Liver (tissue), 9 donors: ENCODE data around the gene GABRR1. TPM values are rescaled to one million over a fixed set of nuclear protein-coding genes. Genes with fewer than 3 reads are reported as not detected.

ENCODE experiments used
- DNase-seq: peaks from one replicate; pipeline ENCODE4 v3.0.0-alpha.2; 2017; ENCODE audit warnings: low spot score
- H3K27ac ChIP-seq, 2 donors: one replicate each; pipeline ENCODE4 v1.7.0; 2013; ENCODE audit warnings: inconsistent platforms in 2 of 2, low read length in 2 of 2, control low read depth in 1 of 2, low read depth in 1 of 2, mild to moderate bottlenecking in 1 of 2
- H3K27me3 ChIP-seq, 4 donors: one replicate each; pipeline versions ENCODE4 v1.6.1 to v1.7.0; 2013; ENCODE audit warnings: low read length in 3 of 4, inconsistent platforms in 1 of 4, mild to moderate bottlenecking in 1 of 4, moderate library complexity in 1 of 4; ENCODE audit not compliant: control insufficient read depth in 4 of 4, insufficient read depth in 4 of 4
- H3K36me3 ChIP-seq, 4 donors: one replicate each; pipeline versions ENCODE4 v1.6.1 to v1.7.0; 2013; ENCODE audit warnings: low read length in 3 of 4, mild to moderate bottlenecking in 3 of 4, low read depth in 1 of 4, moderate library complexity in 1 of 4; ENCODE audit not compliant: control insufficient read depth in 4 of 4, insufficient read depth in 3 of 4
- H3K4me1 ChIP-seq, 4 donors: one replicate each; pipeline versions ENCODE4 v1.6.1 to v1.7.0; 2013; ENCODE audit warnings: low read length in 3 of 4, mild to moderate bottlenecking in 3 of 4, moderate library complexity in 1 of 4; ENCODE audit not compliant: control insufficient read depth in 4 of 4, insufficient read depth in 4 of 4
- H3K4me3 ChIP-seq, 3 donors: one replicate each; pipeline versions ENCODE4 v1.6.1 to v1.7.0; 2013; ENCODE audit warnings: low read length in 3 of 3, control low read depth in 1 of 3, low read depth in 1 of 3, mild to moderate bottlenecking in 1 of 3
- H3K9ac ChIP-seq, 2 donors: one replicate each; pipeline ENCODE4 v1.7.0; 2013; ENCODE audit warnings: low read length in 2 of 2, mild to moderate bottlenecking in 2 of 2, moderate library complexity in 2 of 2, control low read depth in 1 of 2, low read depth in 1 of 2
- H3K9me3 ChIP-seq, 4 donors: one replicate each; pipeline versions ENCODE4 v1.6.1 to v1.7.0; 2013; ENCODE audit warnings: low read length in 3 of 4; ENCODE audit not compliant: control insufficient read depth in 4 of 4
- EGR1 ChIP-seq, 2 donors: IDR thresholded peaks; 2 replicates each; pipeline ENCODE4 v1.6.1; 2016 to 2018; ENCODE audit warnings: antibody characterized with exemption in 2 of 2, low read depth in 2 of 2
- FOXA1 ChIP-seq: IDR thresholded peaks from 2 replicates; pipeline ENCODE4 v1.6.1; 2016; ENCODE audit warnings: antibody characterized with exemption
- FOXA2 ChIP-seq: IDR thresholded peaks from 2 replicates; pipeline ENCODE4 v1.6.1; 2016; ENCODE audit warnings: antibody characterized with exemption
- GABPA ChIP-seq, 2 donors: IDR thresholded peaks in 1 of 2; conservative IDR thresholded peaks in 1 of 2; 2 replicates each; pipeline ENCODE4 v1.6.1; 2016; ENCODE audit warnings: antibody characterized with exemption in 2 of 2, mild to moderate bottlenecking in 1 of 2, moderate library complexity in 1 of 2
- HNF4A ChIP-seq, 2 donors: conservative IDR thresholded peaks; 2 replicates each; pipeline ENCODE4 v1.6.1; 2016; ENCODE audit warnings: antibody characterized with exemption in 2 of 2, mild to moderate bottlenecking in 2 of 2
- HNF4G ChIP-seq: IDR thresholded peaks from 2 replicates; pipeline ENCODE4 v1.6.1; 2016; ENCODE audit warnings: antibody characterized with exemption
- JUND ChIP-seq, 2 donors: IDR thresholded peaks; 2 replicates each; pipeline ENCODE4 v1.6.1; 2016; ENCODE audit warnings: antibody characterized with exemption in 2 of 2
- NR2F2 ChIP-seq: IDR thresholded peaks from 2 replicates; pipeline ENCODE4 v1.6.1; 2016; ENCODE audit warnings: antibody characterized with exemption
- RAD21 ChIP-seq, 2 donors: IDR thresholded peaks; 2 replicates each; pipeline ENCODE4 v1.6.1; 2016; ENCODE audit warnings: antibody characterized with exemption in 2 of 2, mild to moderate bottlenecking in 2 of 2
- RXRA ChIP-seq, 2 donors: IDR thresholded peaks; 2 replicates each; pipeline ENCODE4 v1.6.1; 2017 to 2018; ENCODE audit warnings: antibody characterized with exemption in 2 of 2, mild to moderate bottlenecking in 1 of 2
- SP1 ChIP-seq: IDR thresholded peaks from 2 replicates; pipeline ENCODE4 v1.6.1; 2018; ENCODE audit warnings: antibody characterized with exemption, mild to moderate bottlenecking
- TAF1 ChIP-seq: conservative IDR thresholded peaks from 2 replicates; pipeline ENCODE4 v1.6.1; 2016; ENCODE audit warnings: antibody characterized with exemption, mild to moderate bottlenecking
- YY1 ChIP-seq: IDR thresholded peaks from 2 replicates; pipeline ENCODE4 v1.6.1; 2016; ENCODE audit warnings: antibody characterized with exemption, mild to moderate bottlenecking
- WGBS: extraction: QIAGEN DNeasy Blood & Tissue Kit; methylation state at CpG from one replicate; pipeline ENCODE4 v1.1.7; 2013; 5-methylcytosine and 5-hydroxymethylcytosine counted together
- polyA plus RNA-seq, 2 donors: library from polyadenylated mRNA; stranded (reverse) in 1 of 2; unstranded in 1 of 2; fragments of 200-250 nt in 1 of 2; fragments of >200 nt in 1 of 2; fragmentation: Nextera tagmentation in 1 of 2; extraction: Ambion mirVana in 1 of 2; gene quantifications; one replicate each; pipeline versions ENCODE4 v1.2.1 to v1.2.3, GENCODE V29; 2013 to 2015
- total RNA-seq, 2 donors: library from RNA; depleted of rRNA; stranded (reverse); fragments of >200 nt; gene quantifications; one replicate each; pipeline ENCODE4 v1.2.3, GENCODE V29; 2014
- TF ChIP-seq, protein P1 (sequence below): IDR thresholded peaks from 2 replicates; pipeline ENCODE4 v1.6.1; 2016; ENCODE audit warnings: antibody characterized with exemption
- TF ChIP-seq, protein P2 (sequence below): IDR thresholded peaks from 2 replicates; pipeline ENCODE4 v1.6.1; 2016; ENCODE audit warnings: antibody characterized with exemption, mild to moderate bottlenecking
- TF ChIP-seq, protein P3 (sequence below): IDR thresholded peaks from 2 replicates; pipeline ENCODE4 v1.6.1; 2016; ENCODE audit warnings: antibody characterized with exemption
- TF ChIP-seq, protein P4 (sequence below): fragments of 150-350 bp; IDR thresholded peaks from 2 replicates; pipeline ENCODE4 v1.5.1; 2017; ENCODE audit warnings: improper control_type of control experiment, low read depth, low read length; ENCODE audit not compliant: missing input control
- TF ChIP-seq, protein P5 (sequence below): IDR thresholded peaks from 2 replicates; pipeline ENCODE4 v1.6.1; 2016; ENCODE audit warnings: antibody characterized with exemption
- donor health status: healthy.
- donor health status: healthy.
- donor health status: healthy.
- donor health status: healthy.
- donor health status: healthy.

GABRR1 gene
- total and polyA plus RNA-seq, 4 donors = not detected

DNA sequence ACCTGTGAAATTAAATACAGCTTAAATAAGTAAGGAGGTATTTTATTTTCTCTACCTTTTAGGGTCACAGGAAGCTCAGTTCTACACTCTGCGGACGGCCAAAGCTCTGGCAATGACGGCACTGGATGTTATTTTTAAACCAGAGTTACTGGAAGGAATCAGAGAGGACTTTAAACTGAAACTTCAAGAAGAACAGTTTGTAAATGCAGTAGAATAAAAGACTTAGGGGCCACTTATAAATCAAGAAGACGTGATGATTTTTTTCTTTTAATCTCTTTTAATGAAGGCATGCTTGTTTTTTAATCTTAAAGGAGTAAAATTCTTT lies 55.1 kb downstream of the GABRR1 start:
- Histone ChIP-seq H3K9ac (no peak overlapping the region), H3K27ac (peak overlapping the region in 1 of 2 donors; percentile 14), H3K36me3 (peaks cover 0 to 35% (median 16%) of the 10 kb centered on the region in 4 donors)

DNA sequence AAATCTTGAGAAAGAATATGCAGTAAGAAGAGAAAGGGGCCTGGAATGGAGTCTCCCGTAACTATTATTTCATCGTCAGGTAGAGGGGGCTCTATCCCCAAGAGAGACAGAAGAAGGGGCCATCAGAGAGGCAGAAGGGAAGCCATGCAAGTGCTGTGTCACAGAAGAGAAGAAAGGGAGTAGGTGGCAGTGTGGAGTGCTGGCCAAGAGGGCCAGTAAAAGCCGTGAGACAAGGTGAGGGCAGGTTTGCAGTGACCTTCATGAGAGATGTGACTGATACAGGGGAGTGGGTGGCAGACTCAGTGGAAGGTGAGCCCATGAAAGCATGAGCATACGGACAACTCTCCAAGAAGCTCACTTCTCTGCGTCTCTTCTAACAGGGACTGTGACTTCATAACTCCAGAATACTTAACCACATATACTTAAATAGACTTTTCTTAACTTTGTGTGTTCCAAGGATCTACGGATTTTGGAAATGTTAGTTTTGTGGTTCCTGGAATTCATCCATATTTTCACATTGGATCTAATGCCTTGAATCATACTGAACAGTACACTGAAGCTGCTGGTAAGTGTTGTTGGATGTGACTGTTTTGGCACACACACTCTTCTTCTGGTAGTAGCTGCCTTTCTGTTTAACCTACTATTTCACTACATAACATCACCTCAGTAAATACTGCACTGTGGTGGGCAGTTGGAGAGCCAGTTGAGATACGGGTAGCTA lies 55.7 kb downstream of the GABRR1 start:
- Histone ChIP-seq H3K9me3 (no peaks in the 10 kb centered on the region), H3K27me3 (no peaks in the 10 kb centered on the region), H3K27ac (peak overlapping the region; percentile 14 to 19), H3K9ac (no peak overlapping the region), H3K36me3 (peaks cover 0 to 35% (median 16%) of the 10 kb centered on the region in 4 donors), H3K4me3 (no peak overlapping the region), H3K4me1 (no peaks in the 10 kb centered on the region)
- DNase-seq = no peak
- TF ChIP-seq FOXA2 (no peak), FOXA1 (no peak), EGR1 (IDR thresholded peaks at IDR 0.05; ENCODE audit: low read depth in 2 of 2) (no peak), TAF1 (no peak), YY1 (no peak), JUND (IDR thresholded peaks at IDR 0.05) (no peak), RXRA (IDR thresholded peaks at IDR 0.05) (no peak), HNF4G (no peak), SP1 (no peak), GABPA (IDR thresholded peaks at IDR 0.05 in 1 of 2, conservative IDR thresholded peaks at IDR 0.05 in 1 of 2) (no peak), RAD21 (IDR thresholded peaks at IDR 0.05) (no peak), HNF4A (conservative IDR thresholded peaks at IDR 0.05) (no peak), NR2F2 (no peak)
- TF ChIP-seq, protein P1, sequence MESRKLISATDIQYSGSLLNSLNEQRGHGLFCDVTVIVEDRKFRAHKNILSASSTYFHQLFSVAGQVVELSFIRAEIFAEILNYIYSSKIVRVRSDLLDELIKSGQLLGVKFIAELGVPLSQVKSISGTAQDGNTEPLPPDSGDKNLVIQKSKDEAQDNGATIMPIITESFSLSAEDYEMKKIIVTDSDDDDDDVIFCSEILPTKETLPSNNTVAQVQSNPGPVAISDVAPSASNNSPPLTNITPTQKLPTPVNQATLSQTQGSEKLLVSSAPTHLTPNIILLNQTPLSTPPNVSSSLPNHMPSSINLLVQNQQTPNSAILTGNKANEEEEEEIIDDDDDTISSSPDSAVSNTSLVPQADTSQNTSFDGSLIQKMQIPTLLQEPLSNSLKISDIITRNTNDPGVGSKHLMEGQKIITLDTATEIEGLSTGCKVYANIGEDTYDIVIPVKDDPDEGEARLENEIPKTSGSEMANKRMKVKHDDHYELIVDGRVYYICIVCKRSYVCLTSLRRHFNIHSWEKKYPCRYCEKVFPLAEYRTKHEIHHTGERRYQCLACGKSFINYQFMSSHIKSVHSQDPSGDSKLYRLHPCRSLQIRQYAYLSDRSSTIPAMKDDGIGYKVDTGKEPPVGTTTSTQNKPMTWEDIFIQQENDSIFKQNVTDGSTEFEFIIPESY = no peak
- TF ChIP-seq, protein P2, sequence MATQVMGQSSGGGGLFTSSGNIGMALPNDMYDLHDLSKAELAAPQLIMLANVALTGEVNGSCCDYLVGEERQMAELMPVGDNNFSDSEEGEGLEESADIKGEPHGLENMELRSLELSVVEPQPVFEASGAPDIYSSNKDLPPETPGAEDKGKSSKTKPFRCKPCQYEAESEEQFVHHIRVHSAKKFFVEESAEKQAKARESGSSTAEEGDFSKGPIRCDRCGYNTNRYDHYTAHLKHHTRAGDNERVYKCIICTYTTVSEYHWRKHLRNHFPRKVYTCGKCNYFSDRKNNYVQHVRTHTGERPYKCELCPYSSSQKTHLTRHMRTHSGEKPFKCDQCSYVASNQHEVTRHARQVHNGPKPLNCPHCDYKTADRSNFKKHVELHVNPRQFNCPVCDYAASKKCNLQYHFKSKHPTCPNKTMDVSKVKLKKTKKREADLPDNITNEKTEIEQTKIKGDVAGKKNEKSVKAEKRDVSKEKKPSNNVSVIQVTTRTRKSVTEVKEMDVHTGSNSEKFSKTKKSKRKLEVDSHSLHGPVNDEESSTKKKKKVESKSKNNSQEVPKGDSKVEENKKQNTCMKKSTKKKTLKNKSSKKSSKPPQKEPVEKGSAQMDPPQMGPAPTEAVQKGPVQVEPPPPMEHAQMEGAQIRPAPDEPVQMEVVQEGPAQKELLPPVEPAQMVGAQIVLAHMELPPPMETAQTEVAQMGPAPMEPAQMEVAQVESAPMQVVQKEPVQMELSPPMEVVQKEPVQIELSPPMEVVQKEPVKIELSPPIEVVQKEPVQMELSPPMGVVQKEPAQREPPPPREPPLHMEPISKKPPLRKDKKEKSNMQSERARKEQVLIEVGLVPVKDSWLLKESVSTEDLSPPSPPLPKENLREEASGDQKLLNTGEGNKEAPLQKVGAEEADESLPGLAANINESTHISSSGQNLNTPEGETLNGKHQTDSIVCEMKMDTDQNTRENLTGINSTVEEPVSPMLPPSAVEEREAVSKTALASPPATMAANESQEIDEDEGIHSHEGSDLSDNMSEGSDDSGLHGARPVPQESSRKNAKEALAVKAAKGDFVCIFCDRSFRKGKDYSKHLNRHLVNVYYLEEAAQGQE = no peak
- TF ChIP-seq, protein P3, sequence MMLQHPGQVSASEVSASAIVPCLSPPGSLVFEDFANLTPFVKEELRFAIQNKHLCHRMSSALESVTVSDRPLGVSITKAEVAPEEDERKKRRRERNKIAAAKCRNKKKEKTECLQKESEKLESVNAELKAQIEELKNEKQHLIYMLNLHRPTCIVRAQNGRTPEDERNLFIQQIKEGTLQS = no peak
- TF ChIP-seq, protein P4, sequence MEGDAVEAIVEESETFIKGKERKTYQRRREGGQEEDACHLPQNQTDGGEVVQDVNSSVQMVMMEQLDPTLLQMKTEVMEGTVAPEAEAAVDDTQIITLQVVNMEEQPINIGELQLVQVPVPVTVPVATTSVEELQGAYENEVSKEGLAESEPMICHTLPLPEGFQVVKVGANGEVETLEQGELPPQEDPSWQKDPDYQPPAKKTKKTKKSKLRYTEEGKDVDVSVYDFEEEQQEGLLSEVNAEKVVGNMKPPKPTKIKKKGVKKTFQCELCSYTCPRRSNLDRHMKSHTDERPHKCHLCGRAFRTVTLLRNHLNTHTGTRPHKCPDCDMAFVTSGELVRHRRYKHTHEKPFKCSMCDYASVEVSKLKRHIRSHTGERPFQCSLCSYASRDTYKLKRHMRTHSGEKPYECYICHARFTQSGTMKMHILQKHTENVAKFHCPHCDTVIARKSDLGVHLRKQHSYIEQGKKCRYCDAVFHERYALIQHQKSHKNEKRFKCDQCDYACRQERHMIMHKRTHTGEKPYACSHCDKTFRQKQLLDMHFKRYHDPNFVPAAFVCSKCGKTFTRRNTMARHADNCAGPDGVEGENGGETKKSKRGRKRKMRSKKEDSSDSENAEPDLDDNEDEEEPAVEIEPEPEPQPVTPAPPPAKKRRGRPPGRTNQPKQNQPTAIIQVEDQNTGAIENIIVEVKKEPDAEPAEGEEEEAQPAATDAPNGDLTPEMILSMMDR = no peak
- TF ChIP-seq, protein P5, sequence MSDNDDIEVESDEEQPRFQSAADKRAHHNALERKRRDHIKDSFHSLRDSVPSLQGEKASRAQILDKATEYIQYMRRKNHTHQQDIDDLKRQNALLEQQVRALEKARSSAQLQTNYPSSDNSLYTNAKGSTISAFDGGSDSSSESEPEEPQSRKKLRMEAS = no peak
- 91% methylated on average over 7 of the region's 7 CpGs for WGBS

More for the DNA sequence above, 55.1 kb downstream of the GABRR1 start:
- Histone ChIP-seq H3K4me1 (no peaks in the 10 kb centered on the region), H3K4me3 (no peak overlapping the region), H3K27me3 (no peaks in the 10 kb centered on the region), H3K9me3 (no peaks in the 10 kb centered on the region)
- WGBS = 83% methylated on average over 4 of the region's 4 CpGs
- TF ChIP-seq, protein P1 = no peak
- no peak for TF ChIP-seq RAD21 (IDR thresholded peaks at IDR 0.05)
- DNase-seq = no peak
